Effector memory CD4-positive, alpha-beta T cell (primary cell): ENCODE results near the gene GABPB1.

Experiments used
- DNase-seq, 3 donors: peaks; one replicate each; pipeline ENCODE4 v3.0.0-alpha.2; 2020
- H3K27ac ChIP-seq: 2 replicates; pipeline ENCODE4 v1.7.0; 2013; ENCODE audit warnings: mild to moderate bottlenecking, low read length, moderate library complexity; ENCODE audit not compliant: insufficient read depth, poor library complexity, severe bottlenecking
- H3K27me3 ChIP-seq: replicated peaks from 2 replicates; pipeline ENCODE4 v1.7.0; 2013; ENCODE audit warnings: mild to moderate bottlenecking, low read length; ENCODE audit not compliant: insufficient read depth, control insufficient read depth, poor library complexity, severe bottlenecking
- H3K36me3 ChIP-seq: 2 replicates; pipeline ENCODE4 v1.7.0; 2013; ENCODE audit warnings: mild to moderate bottlenecking, low read length, moderate library complexity; ENCODE audit not compliant: control insufficient read depth, insufficient read depth
- H3K4me1 ChIP-seq: 2 replicates; pipeline ENCODE4 v1.7.0; 2013; ENCODE audit warnings: low read length, mild to moderate bottlenecking; ENCODE audit not compliant: control insufficient read depth, insufficient read depth, poor library complexity, severe bottlenecking
- H3K4me3 ChIP-seq: 2 replicates; pipeline ENCODE4 v1.7.0; 2013; ENCODE audit warnings: low read length, low read depth, mild to moderate bottlenecking; ENCODE audit not compliant: insufficient read depth, poor library complexity, severe bottlenecking
- H3K9me3 ChIP-seq: 2 replicates; pipeline ENCODE4 v1.7.0; 2013; ENCODE audit warnings: mild to moderate bottlenecking, low read length, moderate library complexity; ENCODE audit not compliant: control insufficient read depth

The GABPB1 gene

GRCh38 chr15:50235794-50236193, 119.2 kb downstream of the GABPB1 start:
- no peak overlapping the region for H3K27ac ChIP-seq
- no peaks in the 10 kb centered on the region for H3K36me3 ChIP-seq
- no peak overlapping the region for H3K4me3 ChIP-seq
- H3K9me3 ChIP-seq, result no peaks in the 10 kb centered on the region
- no peaks in the 10 kb centered on the region for H3K27me3 ChIP-seq
- no peaks in the 10 kb centered on the region for H3K4me1 ChIP-seq
- no peak for DNase-seq

- no peak for DNase-seq
These were observed 120.2 kb downstream of the GABPB1 start for GRCh38 chr15:50234764-50235163.

GRCh38 chr15:50233192-50233736, 121.7 kb downstream of the GABPB1 start:
- Histone ChIP-seq H3K4me3 (no peak overlapping the region), H3K27me3 (no peaks in the 10 kb centered on the region), H3K4me1 (no peaks in the 10 kb centered on the region), H3K27ac (no peak overlapping the region), H3K36me3 (no peaks in the 10 kb centered on the region), H3K9me3 (no peaks in the 10 kb centered on the region)
- no peak for DNase-seq

More at GRCh38 chr15:50234764-50235163, 120.2 kb downstream of the GABPB1 start:
- Histone ChIP-seq H3K4me3 (no peak overlapping the region), H3K9me3 (no peaks in the 10 kb centered on the region), H3K27me3 (no peaks in the 10 kb centered on the region), H3K27ac (no peak overlapping the region), H3K36me3 (no peaks in the 10 kb centered on the region), H3K4me1 (no peaks in the 10 kb centered on the region)

- H3K9me3 ChIP-seq, result no peaks in the 10 kb centered on the region
- no peaks in the 10 kb centered on the region for H3K4me1 ChIP-seq
- H3K4me3 ChIP-seq, result no peak overlapping the region
- DNase-seq, result no peak
- no peak overlapping the region for H3K27ac ChIP-seq
- H3K27me3 ChIP-seq, result no peaks in the 10 kb centered on the region
- H3K36me3 ChIP-seq, result no peaks in the 10 kb centered on the region
These were observed 122.2 kb downstream of the GABPB1 start for GRCh38 chr15:50232791-50233190.

GRCh38 chr15:50231761-50232160, 123.2 kb downstream of the GABPB1 start:
- H3K36me3 ChIP-seq, result no peaks in the 10 kb centered on the region
- no peak overlapping the region for H3K4me3 ChIP-seq
- no peak for DNase-seq
- no peak overlapping the region for H3K27ac ChIP-seq
- H3K27me3 ChIP-seq, result no peaks in the 10 kb centered on the region
- no peaks in the 10 kb centered on the region for H3K4me1 ChIP-seq
- no peaks in the 10 kb centered on the region for H3K9me3 ChIP-seq

GRCh38 chr15:50229336-50229735, 125.7 kb downstream of the GABPB1 start:
- H3K4me1 ChIP-seq, result no peaks in the 10 kb centered on the region
- no peak overlapping the region for H3K4me3 ChIP-seq
- no peaks in the 10 kb centered on the region for H3K9me3 ChIP-seq
- DNase-seq, result no peak
- H3K27me3 ChIP-seq, result no peaks in the 10 kb centered on the region
- no peaks in the 10 kb centered on the region for H3K36me3 ChIP-seq
- no peak overlapping the region for H3K27ac ChIP-seq

GRCh38 chr15:50228866-50229265, 126.1 kb downstream of the GABPB1 start:
- Histone ChIP-seq H3K9me3 (no peaks in the 10 kb centered on the region), H3K4me3 (no peak overlapping the region), H3K36me3 (no peaks in the 10 kb centered on the region), H3K27ac (no peak overlapping the region), H3K4me1 (no peaks in the 10 kb centered on the region), H3K27me3 (no peaks in the 10 kb centered on the region)
- DNase-seq, result no peak

GRCh38 chr15:50227076-50227475, 127.9 kb downstream of the GABPB1 start:
- H3K27ac ChIP-seq, result no peak overlapping the region
- no peaks in the 10 kb centered on the region for H3K36me3 ChIP-seq
- H3K9me3 ChIP-seq, result no peaks in the 10 kb centered on the region
- no peaks in the 10 kb centered on the region for H3K27me3 ChIP-seq
- H3K4me3 ChIP-seq, result no peak overlapping the region
- DNase-seq, result no peak
- H3K4me1 ChIP-seq, result no peaks in the 10 kb centered on the region

GRCh38 chr15:50225938-50226337, 129.1 kb downstream of the GABPB1 start:
- Histone ChIP-seq H3K4me3 (no peak overlapping the region), H3K9me3 (no peaks in the 10 kb centered on the region), H3K27me3 (no peaks in the 10 kb centered on the region), H3K27ac (no peak overlapping the region), H3K4me1 (no peaks in the 10 kb centered on the region), H3K36me3 (no peaks in the 10 kb centered on the region)
- DNase-seq, result no peak
